HepG2 (cell line): ENCODE data around the gene INKA2. TPM values are rescaled to one million over a fixed set of nuclear protein-coding genes. Genes with fewer than 3 reads are reported as not detected.

Source experiments
- polyA plus RNA-seq, 8 experiments: library from polyadenylated mRNA; depleted of rRNA in 3 of 8; stranded (reverse) in 7 of 8; unstranded in 1 of 8; fragments of >200 nt; fragmentation: Illumina TruSeq in 4 of 8; extraction: Trizol in 4 of 8; gene quantifications; 2 replicates each; pipeline versions ENCODE4 v1.2.1 to v1.2.3, GENCODE V29; 2011 to 2016; ENCODE audit warnings: low read depth in 4 of 8, missing spikeins in 1 of 8, mixed read lengths in 1 of 8; ENCODE audit not compliant: insufficient read depth in 1 of 8
- small RNA-seq, 3 experiments: library from RNA; depleted of rRNA; stranded (forward); fragments of <200 nt; gene quantifications; one replicate each; pipeline ENCODE3, GENCODE V24; 2012; ENCODE audit warnings: low read depth in 2 of 3, low replicate concordance in 1 of 3; ENCODE audit not compliant: insufficient read length in 3 of 3, insufficient read depth in 2 of 3
- total RNA-seq, 5 experiments: library from RNA; depleted of rRNA; stranded (reverse); fragments of >200 nt; fragmentation: Illumina TruSeq; extraction: Trizol; gene quantifications; 2 replicates each; pipeline ENCODE4 v1.2.3, GENCODE V29; 2016; ENCODE audit warnings: low read depth in 1 of 5

The INKA2 gene
- total and polyA plus RNA-seq, 2 of the 13 experiments (the other 11 are each of a cell fraction or from before 2014, with no cell fraction given): 2.6 to 4.6 TPM

Small RNA genes within 50 kb of the gene (small RNA-seq; reads per million reads assigned to genes)
- 0 reads per million in 3 experiments for gene INKA2

Other genes starting within 250 kb of the INKA2 start
- not detected in 2 replicates for gene ADORA3, start 235.8 kb downstream of the INKA2 start, total RNA-seq (2016; rRNA removed; fragmentation: Illumina TruSeq; extraction: Trizol)
- gene ADORA3, start 235.8 kb downstream of the INKA2 start, polyA plus RNA-seq (2011; rRNA removed): 0.09 TPM in 1 of 2 replicates, not detected in the other
- gene TMIGD3, start 235.8 kb downstream of the INKA2 start, total RNA-seq (2016; rRNA removed; fragmentation: Illumina TruSeq; extraction: Trizol): not detected in 2 replicates
- not detected in 2 replicates for gene TMIGD3, start 235.8 kb downstream of the INKA2 start, polyA plus RNA-seq (2011; rRNA removed)
- gene RAP1A, start 119.6 kb downstream of the INKA2 start, total RNA-seq (2016; rRNA removed; fragmentation: Illumina TruSeq; extraction: Trizol): 19.0 and 28.6 TPM in 2 replicates
- gene RAP1A, start 119.6 kb downstream of the INKA2 start, polyA plus RNA-seq (2011; rRNA removed): 15.4 and 20.7 TPM in 2 replicates
- gene DDX20, start 16.5 kb upstream of the INKA2 start, total RNA-seq (2016; rRNA removed; fragmentation: Illumina TruSeq; extraction: Trizol): 14.3 and 20.0 TPM in 2 replicates
- 3.2 and 4.0 TPM in 2 replicates for gene DDX20, start 16.5 kb upstream of the INKA2 start, polyA plus RNA-seq (2011; rRNA removed)